Vagina (tissue), 2 donors: ENCODE data around the gene OR6K2.

Experiments used
- CTCF ChIP-seq, 3 experiments: fragments of 450-650 bp in 2 of 3; fragments of 200-600 bp in 1 of 3; sonication (generic) in 1 of 3; IDR thresholded peaks; one replicate each; pipeline ENCODE4 v1.5.1; 2017 to 2019; ENCODE audit warnings: antibody characterized with exemption in 3 of 3, mild to moderate bottlenecking in 2 of 3, moderate library complexity in 2 of 3
- POLR2A ChIP-seq, 2 donors: fragments of 450-650 bp; IDR thresholded peaks; one replicate each; pipeline ENCODE4 v1.6.1; 2017; ENCODE audit warnings: antibody characterized with exemption in 2 of 2, mild to moderate bottlenecking in 2 of 2, moderate library complexity in 2 of 2
- POLR2AphosphoS5 ChIP-seq, 2 donors: sonication (generic); formaldehyde crosslinking; IDR thresholded peaks; one replicate each; pipeline ENCODE4 v1.9.0; 2017; ENCODE audit warnings: antibody characterized with exemption in 2 of 2, mild to moderate bottlenecking in 2 of 2, low read depth in 1 of 2; ENCODE audit not compliant: insufficient read depth in 1 of 2

DNA sequence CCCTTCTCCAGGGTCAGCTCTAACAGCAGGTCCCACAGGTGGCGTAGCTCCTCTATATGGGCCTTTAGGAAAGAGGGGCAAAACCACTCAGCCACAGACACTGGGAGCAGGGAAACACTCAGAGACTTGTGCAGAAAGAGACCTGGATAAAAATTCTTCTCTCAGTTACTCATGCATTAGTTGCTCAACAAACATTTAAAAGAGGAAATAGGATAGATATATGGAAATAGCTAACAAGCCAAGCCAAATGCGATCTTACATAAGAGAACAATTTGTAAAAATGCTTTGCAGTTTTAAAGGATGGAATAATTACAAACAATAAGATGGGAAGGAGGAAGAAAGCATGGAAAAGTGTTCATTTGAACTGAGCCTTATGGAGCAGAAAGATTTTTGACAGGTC is 18.8 kb downstream of the OR6K2 start:
- no peak for TF ChIP-seq POLR2A (IDR thresholded peaks at IDR 0.05)
- TF ChIP-seq CTCF (IDR thresholded peaks at IDR 0.05) = no peak
- TF ChIP-seq POLR2AphosphoS5 (IDR thresholded peaks at IDR 0.05; ENCODE audit: insufficient read depth in 1 of 2, low read depth in 1 of 2) = no peak
